ENCODE results near the gene OR7A17. TPM values are rescaled to one million over a fixed set of nuclear protein-coding genes. Genes with fewer than 3 reads are reported as not detected.

Gene OR7A17
- total RNA-seq, 1 experiment from 2014 or later, result not detected

- no peak overlapping the region for H3K4me3 Mint-ChIP-seq (ENCODE audit: unreplicated experiment)
- POLR2A ChIA-PET, result no interaction called here
- no peaks in the 10 kb centered on the region for H3K9me3 Mint-ChIP-seq (ENCODE audit: unreplicated experiment)
- H3K4me1 Mint-ChIP-seq (ENCODE audit: low read depth, unreplicated experiment), result no peaks in the 10 kb centered on the region
- no peak overlapping the region for H3K27ac Mint-ChIP-seq (ENCODE audit: unreplicated experiment)
- Histone ChIP-seq H3K27me3 (replicated peaks; ENCODE audit: control insufficient read depth, insufficient read depth, low read length) (no peaks in the 10 kb centered on the region; the same call in 1 of the 2 replicates), H3K36me3 (ENCODE audit: control insufficient read depth, insufficient read depth, low read length) (no peaks in the 10 kb centered on the region), H3K4me3 (ENCODE audit: low read depth, low read length) (no peak overlapping the region), H3K9me3 (no peaks in the 10 kb centered on the region), H3K4me1 (no peaks in the 10 kb centered on the region)
- no peak for DNase-seq
- peaks cover 10% of the 10 kb centered on the region for H3K27me3 Mint-ChIP-seq (ENCODE audit: insufficient read depth, unreplicated experiment)
- CTCF ChIA-PET, result no interaction called here
- no peak for TF ChIP-seq CTCF (IDR thresholded peaks at IDR 0.05; ENCODE audit: insufficient read depth in 1 of 2, low read depth in 1 of 2, low read length in 1 of 2, severe bottlenecking in 1 of 2, unreplicated experiment in 1 of 2)
- H3K36me3 Mint-ChIP-seq (ENCODE audit: insufficient read depth, unreplicated experiment), result no peaks in the 10 kb centered on the region
- intact Hi-C loops (cut with micrococcal nuclease; ENCODE audit: unreplicated experiment), result no loop called here
- no TSS peak for BruUV-seq (replicated peaks)
These were observed 17.4 kb downstream of the OR7A17 start for GRCh38 chr19:14868497-14868896.

GRCh38 chr19:14848822-14849221 lies 37.1 kb downstream of the OR7A17 start, which contains the start of gene OR7A10:
TSS of gene OR7A10 (minus strand) at chr19:14848922. CDS start at chr19:14841877, 7,045 bp downstream.
- Histone ChIP-seq H3K36me3 (ENCODE audit: control insufficient read depth, insufficient read depth, low read length) (no peaks in the 10 kb centered on the region), H3K27me3 (replicated peaks; ENCODE audit: control insufficient read depth, insufficient read depth, low read length) (no peaks in the 10 kb centered on the region; the same call in 1 of the 2 replicates), H3K4me3 (ENCODE audit: low read depth, low read length) (no peak within 1 kb of the TSS), H3K9me3 (no peaks in the 10 kb centered on the region), H3K4me1 (no peaks in the 10 kb centered on the region)
- H3K4me3 Mint-ChIP-seq (ENCODE audit: unreplicated experiment), result no peak within 1 kb of the TSS
- H3K9me3 Mint-ChIP-seq (ENCODE audit: unreplicated experiment), result no peaks in the 10 kb centered on the region
- ChIA-PET CTCF (no interaction called here), POLR2A (no interaction called here)
- intact Hi-C loops (cut with micrococcal nuclease; ENCODE audit: unreplicated experiment), result no loop called here
- no peaks in the 10 kb centered on the region for H3K4me1 Mint-ChIP-seq (ENCODE audit: low read depth, unreplicated experiment)
- TF ChIP-seq CTCF (IDR thresholded peaks at IDR 0.05; ENCODE audit: insufficient read depth in 1 of 2, low read depth in 1 of 2, low read length in 1 of 2, severe bottlenecking in 1 of 2, unreplicated experiment in 1 of 2), result no peak
- H3K36me3 Mint-ChIP-seq (ENCODE audit: insufficient read depth, unreplicated experiment), result no peaks in the 10 kb centered on the region
- H3K27me3 Mint-ChIP-seq (ENCODE audit: insufficient read depth, unreplicated experiment), result peaks cover 18% of the 10 kb centered on the region
- BruUV-seq (replicated peaks), result no TSS peak
- DNase-seq, result no peak
- H3K27ac Mint-ChIP-seq (ENCODE audit: unreplicated experiment), result no peak within 1 kb of the TSS

GRCh38 chr19:14843578-14843977 lies 42.4 kb downstream of the OR7A17 start:
- TF ChIP-seq CTCF (IDR thresholded peaks at IDR 0.05; ENCODE audit: insufficient read depth in 1 of 2, low read depth in 1 of 2, low read length in 1 of 2, severe bottlenecking in 1 of 2, unreplicated experiment in 1 of 2), result no peak
- intact Hi-C loops (cut with micrococcal nuclease; ENCODE audit: unreplicated experiment), result no loop called here
- no peak overlapping the region for H3K4me3 Mint-ChIP-seq (ENCODE audit: unreplicated experiment)
- no peaks in the 10 kb centered on the region for H3K36me3 Mint-ChIP-seq (ENCODE audit: insufficient read depth, unreplicated experiment)
- ChIA-PET POLR2A (no interaction called here), CTCF (no interaction called here)
- no peaks in the 10 kb centered on the region for H3K4me1 Mint-ChIP-seq (ENCODE audit: low read depth, unreplicated experiment)
- Histone ChIP-seq H3K9me3 (peaks cover 4% of the 10 kb centered on the region; the same call in 1 of the 2 replicates), H3K4me1 (no peaks in the 10 kb centered on the region), H3K4me3 (ENCODE audit: low read depth, low read length) (no peak overlapping the region), H3K27me3 (replicated peaks; ENCODE audit: control insufficient read depth, insufficient read depth, low read length) (no peaks in the 10 kb centered on the region; the same call in 1 of the 2 replicates), H3K36me3 (ENCODE audit: control insufficient read depth, insufficient read depth, low read length) (no peaks in the 10 kb centered on the region)
- H3K9me3 Mint-ChIP-seq (ENCODE audit: unreplicated experiment), result no peaks in the 10 kb centered on the region
- no TSS peak for BruUV-seq (replicated peaks)
- DNase-seq, result no peak
- H3K27ac Mint-ChIP-seq (ENCODE audit: unreplicated experiment), result no peak overlapping the region
- peaks cover 19% of the 10 kb centered on the region for H3K27me3 Mint-ChIP-seq (ENCODE audit: insufficient read depth, unreplicated experiment)

Data from Caco-2 (cell line).